ENCODE measurements around the gene SEPTIN12.

Gene SEPTIN12

GRCh38 chr16:4803898-4804762, 16.0 kb upstream of the SEPTIN12 start:
- Histone ChIP-seq H3K36me3 (ENCODE audit: control insufficient read depth in 5 of 5, insufficient read depth in 5 of 5, low read length in 5 of 5) (peaks cover 0 to 45% (median 34%) of the 10 kb centered on the region in 5 donors), H3K27me3 (ENCODE audit: control insufficient read depth in 5 of 5, insufficient read depth in 4 of 5, low read length in 5 of 5) (no peaks in the 10 kb centered on the region), H3K27ac (ENCODE audit: low read depth, low read length) (no peak overlapping the region), H3K9ac (ENCODE audit: low read length in 5 of 5) (no peak overlapping the region), H3K4me3 (ENCODE audit: low read depth in 1 of 5, low read length in 5 of 5) (no peak overlapping the region), H3K9me3 (ENCODE audit: control insufficient read depth in 5 of 5, low read length in 5 of 5) (no peaks in the 10 kb centered on the region), H3K4me1 (ENCODE audit: control insufficient read depth in 5 of 5, insufficient read depth in 5 of 5, low read length in 5 of 5) (peaks cover 0 to 33% (median 18%) of the 10 kb centered on the region in 5 donors)

- peak overlapping the region in 2 of 5 donors; percentile 6 to 66 for H3K9ac ChIP-seq (ENCODE audit: low read length in 5 of 5)
- no peak overlapping the region for H3K27ac ChIP-seq (ENCODE audit: low read depth, low read length)
- H3K36me3 ChIP-seq (ENCODE audit: control insufficient read depth in 5 of 5, insufficient read depth in 5 of 5, low read length in 5 of 5): peaks cover 0 to 41% (median 31%) of the 10 kb centered on the region in 5 donors
- H3K27me3 ChIP-seq (ENCODE audit: control insufficient read depth in 5 of 5, insufficient read depth in 4 of 5, low read length in 5 of 5): no peaks in the 10 kb centered on the region
- H3K4me3 ChIP-seq (ENCODE audit: low read depth in 1 of 5, low read length in 5 of 5): peak overlapping the region in 4 of 5 donors; percentile 71 to 85 (median 80)
- H3K9me3 ChIP-seq (ENCODE audit: control insufficient read depth in 5 of 5, low read length in 5 of 5): no peaks in the 10 kb centered on the region
- H3K4me1 ChIP-seq (ENCODE audit: control insufficient read depth in 5 of 5, insufficient read depth in 5 of 5, low read length in 5 of 5): peaks cover 0 to 33% (median 18%) of the 10 kb centered on the region in 5 donors
Measured at GRCh38 chr16:4803401-4803844, 15.3 kb upstream of the SEPTIN12 start.

- Histone ChIP-seq H3K9ac (ENCODE audit: low read length in 5 of 5) (peak overlapping the region in 4 of 5 donors; percentile 6 to 66 (median 28)), H3K9me3 (ENCODE audit: control insufficient read depth in 5 of 5, low read length in 5 of 5) (no peaks in the 10 kb centered on the region), H3K27me3 (ENCODE audit: control insufficient read depth in 5 of 5, insufficient read depth in 4 of 5, low read length in 5 of 5) (no peaks in the 10 kb centered on the region), H3K4me3 (ENCODE audit: low read depth in 1 of 5, low read length in 5 of 5) (peak overlapping the region in 4 of 5 donors; percentile 71 to 85 (median 80)), H3K4me1 (ENCODE audit: control insufficient read depth in 5 of 5, insufficient read depth in 5 of 5, low read length in 5 of 5) (peaks cover 0 to 33% (median 18%) of the 10 kb centered on the region in 5 donors), H3K36me3 (ENCODE audit: control insufficient read depth in 5 of 5, insufficient read depth in 5 of 5, low read length in 5 of 5) (peaks cover 0 to 40% (median 26%) of the 10 kb centered on the region in 5 donors), H3K27ac (ENCODE audit: low read depth, low read length) (peak overlapping the region; percentile 54)
Measured at GRCh38 chr16:4802659-4803287, 14.6 kb upstream of the SEPTIN12 start.

- Histone ChIP-seq H3K36me3 (ENCODE audit: control insufficient read depth in 5 of 5, insufficient read depth in 5 of 5, low read length in 5 of 5) (peaks cover 0 to 40% (median 24%) of the 10 kb centered on the region in 5 donors), H3K9ac (ENCODE audit: low read length in 5 of 5) (peak within 1 kb of the TSS in 4 of 5 donors; percentile 58 to 76 (median 68)), H3K4me1 (ENCODE audit: control insufficient read depth in 5 of 5, insufficient read depth in 5 of 5, low read length in 5 of 5) (peaks cover 0 to 33% (median 18%) of the 10 kb centered on the region in 5 donors), H3K4me3 (ENCODE audit: low read depth in 1 of 5, low read length in 5 of 5) (peak within 1 kb of the TSS; percentile 67 to 85 (median 76)), H3K27me3 (ENCODE audit: control insufficient read depth in 5 of 5, insufficient read depth in 4 of 5, low read length in 5 of 5) (no peaks in the 10 kb centered on the region), H3K9me3 (ENCODE audit: control insufficient read depth in 5 of 5, low read length in 5 of 5) (no peaks in the 10 kb centered on the region), H3K27ac (ENCODE audit: low read depth, low read length) (peak within 1 kb of the TSS; percentile 54)
Measured at GRCh38 chr16:4801962-4802658, 14.0 kb upstream of the SEPTIN12 start, which contains the start of gene ROGDI. Gene ROGDI, minus strand, starts transcription at chr16:4802633. Its CDS starts 62 bp downstream, at chr16:4802571.

- Histone ChIP-seq H3K9ac (ENCODE audit: low read length in 5 of 5) (peak overlapping the region in 4 of 5 donors; percentile 58 to 76 (median 68)), H3K4me1 (ENCODE audit: control insufficient read depth in 5 of 5, insufficient read depth in 5 of 5, low read length in 5 of 5) (peaks cover 0 to 33% (median 18%) of the 10 kb centered on the region in 5 donors), H3K4me3 (ENCODE audit: low read depth in 1 of 5, low read length in 5 of 5) (peak overlapping the region; percentile 67 to 85 (median 76)), H3K9me3 (ENCODE audit: control insufficient read depth in 5 of 5, low read length in 5 of 5) (no peaks in the 10 kb centered on the region), H3K27ac (ENCODE audit: low read depth, low read length) (no peak overlapping the region), H3K27me3 (ENCODE audit: control insufficient read depth in 5 of 5, insufficient read depth in 4 of 5, low read length in 5 of 5) (no peaks in the 10 kb centered on the region), H3K36me3 (ENCODE audit: control insufficient read depth in 5 of 5, insufficient read depth in 5 of 5, low read length in 5 of 5) (peaks cover 0 to 38% (median 21%) of the 10 kb centered on the region in 5 donors)
Measured at GRCh38 chr16:4801051-4801961, 13.2 kb upstream of the SEPTIN12 start.

- Histone ChIP-seq H3K9ac (ENCODE audit: low read length in 5 of 5) (no peak overlapping the region), H3K27ac (ENCODE audit: low read depth, low read length) (no peak overlapping the region), H3K4me3 (ENCODE audit: low read depth in 1 of 5, low read length in 5 of 5) (peak overlapping the region in 1 of 5 donors; percentile 83), H3K9me3 (ENCODE audit: control insufficient read depth in 5 of 5, low read length in 5 of 5) (no peaks in the 10 kb centered on the region), H3K27me3 (ENCODE audit: control insufficient read depth in 5 of 5, insufficient read depth in 4 of 5, low read length in 5 of 5) (no peaks in the 10 kb centered on the region), H3K4me1 (ENCODE audit: control insufficient read depth in 5 of 5, insufficient read depth in 5 of 5, low read length in 5 of 5) (peaks cover 0 to 33% (median 18%) of the 10 kb centered on the region in 5 donors), H3K36me3 (ENCODE audit: control insufficient read depth in 5 of 5, insufficient read depth in 5 of 5, low read length in 5 of 5) (peaks cover 0 to 32% (median 16%) of the 10 kb centered on the region in 5 donors)
Measured at GRCh38 chr16:4800290-4801041, 12.3 kb upstream of the SEPTIN12 start.

GRCh38 chr16:4799171-4799855, 11.2 kb upstream of the SEPTIN12 start:
- Histone ChIP-seq H3K4me3 (ENCODE audit: low read depth in 1 of 5, low read length in 5 of 5) (no peak overlapping the region), H3K27ac (ENCODE audit: low read depth, low read length) (no peak overlapping the region), H3K36me3 (ENCODE audit: control insufficient read depth in 5 of 5, insufficient read depth in 5 of 5, low read length in 5 of 5) (peaks cover 0 to 20% (median 5%) of the 10 kb centered on the region in 5 donors), H3K9me3 (ENCODE audit: control insufficient read depth in 5 of 5, low read length in 5 of 5) (no peaks in the 10 kb centered on the region), H3K27me3 (ENCODE audit: control insufficient read depth in 5 of 5, insufficient read depth in 4 of 5, low read length in 5 of 5) (no peaks in the 10 kb centered on the region), H3K9ac (ENCODE audit: low read length in 5 of 5) (no peak overlapping the region), H3K4me1 (ENCODE audit: control insufficient read depth in 5 of 5, insufficient read depth in 5 of 5, low read length in 5 of 5) (peaks cover 0 to 33% (median 18%) of the 10 kb centered on the region in 5 donors)

- no peaks in the 10 kb centered on the region for H3K9me3 ChIP-seq (ENCODE audit: control insufficient read depth in 5 of 5, low read length in 5 of 5)
- no peak overlapping the region for H3K27ac ChIP-seq (ENCODE audit: low read depth, low read length)
- H3K9ac ChIP-seq (ENCODE audit: low read length in 5 of 5): no peak overlapping the region
- H3K27me3 ChIP-seq (ENCODE audit: control insufficient read depth in 5 of 5, insufficient read depth in 4 of 5, low read length in 5 of 5): no peaks in the 10 kb centered on the region
- H3K4me3 ChIP-seq (ENCODE audit: low read depth in 1 of 5, low read length in 5 of 5): no peak overlapping the region
- H3K4me1 ChIP-seq (ENCODE audit: control insufficient read depth in 5 of 5, insufficient read depth in 5 of 5, low read length in 5 of 5): peaks cover 0 to 29% (median 17%) of the 10 kb centered on the region in 5 donors
- peaks cover 0 to 16% (median 3%) of the 10 kb centered on the region in 5 donors for H3K36me3 ChIP-seq (ENCODE audit: control insufficient read depth in 5 of 5, insufficient read depth in 5 of 5, low read length in 5 of 5)
Measured at GRCh38 chr16:4798456-4798855, 10.3 kb upstream of the SEPTIN12 start.
